HG02938 (cell line): ENCODE data around the gene RAB4A.

Experiments used
- ATAC-seq: cut with Tn5 transposase; IDR thresholded peaks from one replicate; pipeline ENCODE4 v1.9.1; 2021; ENCODE audit warnings: mild to moderate bottlenecking, moderate library complexity; ENCODE audit not compliant: unreplicated experiment

The RAB4A gene

GRCh38 chr1:229270547-229271447, at the start of gene RAB4A:
Gene RAB4A, plus strand, starts transcription at chr1:229271111. Its CDS starts 229 bp downstream, at chr1:229271340.
- ATAC-seq, result peak; percentile 83

- no peak for ATAC-seq
These were observed 48.8 kb upstream of the RAB4A start for GRCh38 chr1:229222081-229222480.

- no peak for ATAC-seq
These were observed 47.4 kb upstream of the RAB4A start for GRCh38 chr1:229223498-229223897.

GRCh38 chr1:229224308-229224707, 46.6 kb upstream of the RAB4A start:
- no peak for ATAC-seq

- no peak for ATAC-seq
These were observed 45.6 kb upstream of the RAB4A start for GRCh38 chr1:229225331-229225782.

- ATAC-seq, result no peak
These were observed 44.1 kb upstream of the RAB4A start for GRCh38 chr1:229226796-229227195.

- no peak for ATAC-seq
These were observed 43.5 kb upstream of the RAB4A start for GRCh38 chr1:229227298-229227919.

- no peak for ATAC-seq
These were observed 42.4 kb upstream of the RAB4A start for GRCh38 chr1:229228522-229228921.

- no peak for ATAC-seq
These were observed 41.7 kb upstream of the RAB4A start for GRCh38 chr1:229229137-229229720.

GRCh38 chr1:229229721-229230139, 41.2 kb upstream of the RAB4A start:
- ATAC-seq, result peak; percentile 38

GRCh38 chr1:229230140-229230892, 40.6 kb upstream of the RAB4A start:
- peak; percentile 62 for ATAC-seq

GRCh38 chr1:229230893-229231753, 39.8 kb upstream of the RAB4A start:
- no peak for ATAC-seq

- ATAC-seq, result no peak
These were observed 39.2 kb upstream of the RAB4A start for GRCh38 chr1:229231754-229232119.

- ATAC-seq, result no peak
These were observed 35.9 kb upstream of the RAB4A start for GRCh38 chr1:229234870-229235472.

- no peak for ATAC-seq
These were observed 33.6 kb upstream of the RAB4A start for GRCh38 chr1:229237320-229237719.

- ATAC-seq, result no peak
These were observed 32.7 kb upstream of the RAB4A start for GRCh38 chr1:229238231-229238630.

GRCh38 chr1:229238674-229239415, 32.1 kb upstream of the RAB4A start:
- ATAC-seq, result no peak

GRCh38 chr1:229240532-229240931, 30.4 kb upstream of the RAB4A start:
- no peak for ATAC-seq

GRCh38 chr1:229241390-229241789, 29.5 kb upstream of the RAB4A start:
- ATAC-seq, result no peak
